H1 (cell line): ENCODE measurements around the gene HIC1. TPM values are rescaled to one million over a fixed set of nuclear protein-coding genes. Genes with fewer than 3 reads are reported as not detected.

Source experiments
- CTCF ChIA-PET: fragments of 300-600 bp; sonication (Branson Sonifier 250); formaldehyde crosslinking; loops from one replicate; lab custom pipeline; 2021; ENCODE audit not compliant: partially characterized antibody; lab: Charles Lee
- POLR2A ChIA-PET: fragments of 300-600 bp; sonication (Branson Sonifier 250); formaldehyde crosslinking; loops from one replicate; lab custom pipeline; 2021; ENCODE audit warnings: inconsistent platforms; ENCODE audit not compliant: partially characterized antibody; lab: Charles Lee
- DNase-seq, 2 experiments: peaks; one replicate each; pipeline versions ENCODE4 v3.0.0 to v3.0.0-alpha.2; 2010 to 2022; ENCODE audit warnings: low spot score in 2 of 2, low read depth in 1 of 2, mixed read lengths in 1 of 2
- FAIRE-seq: peaks from 2 replicates; lab custom pipeline; 2011; peaks lifted over from hg19 to GRCh38; lab: Jason Lieb, UNC
- H2AFZ ChIP-seq: 2 replicates; pipeline ENCODE4 v1.8.1; 2012; ENCODE audit warnings: low read length, inconsistent platforms
- H2AK5ac ChIP-seq: 2 replicates; pipeline ENCODE4 v1.6.1; 2013; ENCODE audit warnings: low read depth, low read length
- H2BK120ac ChIP-seq: replicated peaks from 2 replicates; pipeline ENCODE3; 2013; ENCODE audit warnings: low read depth, low read length, inconsistent platforms
- H2BK12ac ChIP-seq: 2 replicates; pipeline ENCODE4 v1.6.1; 2013; ENCODE audit warnings: low read depth, low read length
- H2BK15ac ChIP-seq: 2 replicates; pipeline ENCODE4 v1.6.1; 2013; ENCODE audit warnings: low read length
- H2BK20ac ChIP-seq: 2 replicates; pipeline ENCODE4 v1.6.1; 2013; ENCODE audit warnings: low read length
- H2BK5ac ChIP-seq: 2 replicates; pipeline ENCODE4 v1.6.1; 2013; ENCODE audit warnings: low read depth, low read length
- H3K14ac ChIP-seq: 2 replicates; pipeline ENCODE4 v1.6.1; 2013; ENCODE audit warnings: inconsistent platforms; ENCODE audit not compliant: insufficient read length
- H3K18ac ChIP-seq: 2 replicates; pipeline ENCODE4 v1.6.1; 2013; ENCODE audit warnings: low read length; ENCODE audit errors: extremely low read depth
- H3K23ac ChIP-seq: 2 replicates; pipeline ENCODE4 v1.6.1; 2013; ENCODE audit warnings: inconsistent platforms; ENCODE audit not compliant: insufficient read length
- H3K23me2 ChIP-seq: 2 replicates; pipeline ENCODE4 v1.6.1; 2013; ENCODE audit warnings: low read depth, low read length
- H3K27ac ChIP-seq: 2 replicates; pipeline ENCODE4 v1.6.1; 2011; ENCODE audit warnings: low read depth, low read length, inconsistent platforms
- H3K27me3 ChIP-seq, 4 experiments: replicated peaks in 1 of 4; 1 replicate in 1 of 4; 2 replicates in 3 of 4; pipeline versions ENCODE4 v1.6.1 to v1.8.1; 2011 to 2013; ENCODE audit warnings: low read length in 3 of 4, mild to moderate bottlenecking in 3 of 4, inconsistent platforms in 2 of 4, mixed read lengths in 2 of 4, moderate library complexity in 1 of 4; ENCODE audit not compliant: control insufficient read depth in 3 of 4, insufficient read depth in 3 of 4; ENCODE audit errors: extremely low read depth in 1 of 4
- H3K36me3 ChIP-seq, 4 experiments: 2 replicates each; pipeline versions ENCODE4 v1.6.1 to v1.8.1; 2011 to 2013; ENCODE audit warnings: mild to moderate bottlenecking in 4 of 4, low read length in 3 of 4, moderate library complexity in 2 of 4, control low read depth in 1 of 4, inconsistent platforms in 1 of 4; ENCODE audit not compliant: insufficient read depth in 4 of 4, control insufficient read depth in 2 of 4
- H3K4ac ChIP-seq: replicated peaks from 2 replicates; pipeline ENCODE3; 2013; ENCODE audit warnings: low read length, low read depth, mixed read lengths, inconsistent platforms; ENCODE audit not compliant: insufficient read length
- H3K4me1 ChIP-seq, 4 experiments: replicated peaks in 1 of 4; 1 replicate in 1 of 4; 2 replicates in 3 of 4; pipeline versions ENCODE4 v1.6.1 to v1.8.1; 2011 to 2013; ENCODE audit warnings: low read length in 3 of 4, inconsistent platforms in 2 of 4, mixed read lengths in 1 of 4; ENCODE audit not compliant: insufficient read depth in 4 of 4, control insufficient read depth in 3 of 4
- H3K4me2 ChIP-seq, 2 experiments: 2 replicates each; pipeline versions ENCODE4 v1.6.1 to v1.8.1; 2011 to 2013; ENCODE audit warnings: low read depth in 2 of 2, low read length in 2 of 2, control low read depth in 1 of 2, inconsistent platforms in 1 of 2, mild to moderate bottlenecking in 1 of 2; ENCODE audit not compliant: insufficient read depth in 1 of 2
- H3K4me3 ChIP-seq, 4 experiments: fragments of 200-600, 300-600 bp in 1 of 4; sonication (generic), shearing (Covaris generic), sonication (Bioruptor Twin) in 1 of 4; 2 replicates each; pipeline versions ENCODE4 v1.5.1 to v1.8.1; 2011 to 2016; ENCODE audit warnings: low read length in 4 of 4, low read depth in 3 of 4, control low read depth in 2 of 4, inconsistent platforms in 2 of 4, mild to moderate bottlenecking in 2 of 4, mixed read lengths in 1 of 4, moderate library complexity in 1 of 4; ENCODE audit not compliant: insufficient read depth in 2 of 4; ENCODE audit errors: extremely low read depth in 1 of 4
- H3K56ac ChIP-seq: replicated peaks from 2 replicates; pipeline ENCODE3; 2013; ENCODE audit warnings: low read depth, mild to moderate bottlenecking, mixed read lengths, low read length, inconsistent platforms; ENCODE audit not compliant: insufficient read length
- H3K79me1 ChIP-seq: 2 replicates; pipeline ENCODE4 v1.6.1; 2013; ENCODE audit warnings: low read depth, low read length, control low read depth
- H3K79me2 ChIP-seq, 2 experiments: 2 replicates each; pipeline versions ENCODE4 v1.6.1 to v1.8.1; 2012 to 2013; ENCODE audit warnings: low read length in 2 of 2, mild to moderate bottlenecking in 2 of 2, inconsistent platforms in 1 of 2; ENCODE audit not compliant: insufficient read depth in 2 of 2, control insufficient read depth in 1 of 2
- H3K9ac ChIP-seq, 4 experiments: replicated peaks in 1 of 4; 1 replicate in 1 of 4; 2 replicates in 3 of 4; pipeline versions ENCODE4 v1.6.1 to v1.8.1; 2011 to 2013; ENCODE audit warnings: low read depth in 3 of 4, low read length in 3 of 4, control low read depth in 2 of 4, mild to moderate bottlenecking in 2 of 4, moderate library complexity in 2 of 4, inconsistent platforms in 1 of 4; ENCODE audit errors: extremely low read depth in 1 of 4
- H3K9me3 ChIP-seq, 2 experiments: 2 replicates each; pipeline versions ENCODE4 v1.6.1 to v1.8.1; 2012 to 2013; ENCODE audit warnings: mild to moderate bottlenecking in 2 of 2, moderate library complexity in 2 of 2, control low read depth in 1 of 2, inconsistent platforms in 1 of 2, low read depth in 1 of 2, low read length in 1 of 2, mixed read lengths in 1 of 2; ENCODE audit not compliant: insufficient read depth in 2 of 2
- H4K20me1 ChIP-seq, 2 experiments: replicated peaks in 1 of 2; 2 replicates each; pipeline versions ENCODE3 to v1.8.1; 2011 to 2013; ENCODE audit warnings: inconsistent platforms in 2 of 2, low read length in 2 of 2, mild to moderate bottlenecking in 1 of 2; ENCODE audit not compliant: insufficient read depth in 2 of 2, control insufficient read depth in 1 of 2
- H4K5ac ChIP-seq: 2 replicates; pipeline ENCODE4 v1.6.1; 2013; ENCODE audit warnings: low read length, low read depth, mixed read lengths, inconsistent platforms; ENCODE audit not compliant: insufficient read length
- H4K8ac ChIP-seq: 2 replicates; pipeline ENCODE4 v1.8.0; 2013; ENCODE audit warnings: mild to moderate bottlenecking, moderate library complexity, low read length, inconsistent platforms; ENCODE audit not compliant: insufficient read depth; ENCODE audit errors: extremely low read depth
- H4K91ac ChIP-seq: replicated peaks from 2 replicates; pipeline ENCODE3; 2013; ENCODE audit warnings: low read length, mixed read lengths, inconsistent platforms; ENCODE audit not compliant: insufficient read length
- ATF3 ChIP-seq: IDR thresholded peaks from 2 replicates; pipeline ENCODE4 v1.6.1; 2011; ENCODE audit warnings: low read depth, mild to moderate bottlenecking, low read length; ENCODE audit not compliant: insufficient read depth
- CEBPB ChIP-seq: IDR thresholded peaks from 2 replicates; pipeline ENCODE4 v1.6.1; 2012; ENCODE audit warnings: low read depth, low read length
- GABPA ChIP-seq: IDR thresholded peaks from 2 replicates; pipeline ENCODE4 v1.6.1; 2011; ENCODE audit warnings: mild to moderate bottlenecking, low read length, moderate library complexity, borderline replicate concordance; ENCODE audit not compliant: insufficient read depth
- NANOG ChIP-seq: IDR thresholded peaks from 2 replicates; pipeline ENCODE4 v1.6.1; 2011; ENCODE audit warnings: low read length, low read depth, mild to moderate bottlenecking, inconsistent platforms; ENCODE audit not compliant: insufficient read depth, poor library complexity, severe bottlenecking
- POLR2AphosphoS5 ChIP-seq: IDR thresholded peaks from 2 replicates; pipeline ENCODE4 v1.6.1; 2011; ENCODE audit warnings: low read depth, low read length
- RAD21 ChIP-seq, 2 experiments: IDR thresholded peaks in 1 of 2; conservative IDR thresholded peaks in 1 of 2; 2 replicates each; pipeline ENCODE4 v1.6.1; 2011; ENCODE audit warnings: low read depth in 2 of 2, low read length in 2 of 2, improper control_type of control experiment in 1 of 2, inconsistent platforms in 1 of 2, mild to moderate bottlenecking in 1 of 2, moderate library complexity in 1 of 2
- SP2 ChIP-seq: IDR thresholded peaks from 2 replicates; pipeline ENCODE4 v1.6.1; 2012; ENCODE audit warnings: mild to moderate bottlenecking, low read length, inconsistent platforms
- TAF7 ChIP-seq: optimal IDR thresholded peaks from 2 replicates; pipeline ENCODE3; 2011; ENCODE audit warnings: low read depth, mild to moderate bottlenecking, inconsistent platforms, low read length, moderate library complexity, borderline replicate concordance
- WGBS, 2 experiments: shearing (Covaris generic) in 1 of 2; methylation state at CpG; one replicate each; pipeline versions ENCODE4 v1.1.6 to v1.1.7; 2013 to 2015; ENCODE audit warnings: low lambda C conversion rate in 2 of 2, mixed read lengths in 2 of 2, inconsistent platforms in 1 of 2, low coverage in 1 of 2, missing lambda C conversion rate in 1 of 2; ENCODE audit not compliant: insufficient replicate concordance in 2 of 2, insufficient coverage in 1 of 2, insufficient read length in 1 of 2; ENCODE audit errors: extremely low coverage in 1 of 2, missing lambda C conversion rate in 1 of 2; 5-methylcytosine and 5-hydroxymethylcytosine counted together
- polyA plus RNA-seq, 7 experiments: library from polyadenylated mRNA; depleted of rRNA in 3 of 7; stranded (reverse) in 5 of 7; unstranded in 2 of 7; fragments of >200 nt in 5 of 7; fragments of 200-250 nt in 2 of 7; gene quantifications; 1 replicate in 5 of 7; 2 replicates in 1 of 7; 4 replicates in 1 of 7; pipeline versions ENCODE4 v1.2.1 to v1.2.3, GENCODE V29; 2011 to 2013; ENCODE audit warnings: missing spikeins in 2 of 7, mixed read lengths in 2 of 7
- total RNA-seq: library from RNA; stranded (reverse); fragmentation: NEBNext Ultra II Directional; extraction: Animal tissue kit (Norgen Biotek cat#: 25700); gene quantifications from 2 replicates; pipeline ENCODE4 v1.2.1, GENCODE V29; 2021
- TF ChIP-seq, protein P1 (sequence below): IDR thresholded peaks from 2 replicates; pipeline ENCODE4 v1.6.1; 2012; ENCODE audit warnings: inconsistent platforms
- TF ChIP-seq, protein P2 (sequence below), 3 experiments: IDR thresholded peaks; 1 replicate in 2 of 3; 2 replicates in 1 of 3; pipeline versions ENCODE4 v1.5.1 to v1.6.1; 2011; ENCODE audit warnings: low read length in 3 of 3, mild to moderate bottlenecking in 3 of 3, inconsistent platforms in 2 of 3, low read depth in 1 of 3, moderate library complexity in 1 of 3; ENCODE audit not compliant: insufficient read depth in 1 of 3; ENCODE audit errors: control extremely low read depth in 1 of 3

Gene HIC1
- total and polyA plus RNA-seq, 2 of the 8 experiments (the other 6 are each of a cell fraction or from before 2014, with no cell fraction given): 0.06 to 0.09 TPM

DNA sequence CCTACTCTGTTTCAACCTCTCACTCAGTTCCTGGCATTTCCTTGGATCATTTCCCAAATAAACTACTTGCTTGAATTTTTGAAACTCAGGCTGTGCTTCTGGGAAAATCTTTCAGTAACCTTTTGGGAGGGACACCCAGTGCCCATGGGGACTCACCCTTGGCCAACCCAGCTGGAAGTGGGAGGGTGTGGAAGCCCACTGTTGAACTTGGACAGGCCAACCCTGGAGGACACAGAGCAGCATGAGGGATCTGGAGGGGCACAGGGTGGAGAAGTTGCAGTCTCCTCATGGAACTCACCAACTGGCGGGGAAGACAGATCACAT lies 40.9 kb upstream of the HIC1 start:
- ChIA-PET CTCF (interaction anchor here (1.1 to 1.7 kb wide), 2 partner anchors 45 to 46 kb away, joined by 3 read pairs; no protein-coding TSS in a partner anchor), POLR2A (interaction anchor here (0.6 to 1.1 kb wide), 2 partner anchors 15 to 243 kb away, joined by 3 read pairs; no protein-coding TSS in a partner anchor)
- Histone ChIP-seq H3K36me3 (no peaks in the 10 kb centered on the region), H3K18ac (no peak overlapping the region), H3K14ac (no peak overlapping the region), H2BK12ac (no peak overlapping the region), H3K4ac (no peak overlapping the region), H3K9ac (no peak overlapping the region), H3K79me2 (no peaks in the 10 kb centered on the region), H3K4me3 (no peak overlapping the region), H4K5ac (no peak overlapping the region), H2BK5ac (no peak overlapping the region), H4K8ac (no peak overlapping the region), H3K27ac (no peak overlapping the region), H3K4me1 (peaks cover 0 to 13% (median 2%) of the 10 kb centered on the region in 4 experiments; a peak in 3 of 7 replicates), H2BK120ac (no peak overlapping the region), H3K27me3 (peaks cover 0 to 15% (median 10%) of the 10 kb centered on the region in 4 experiments; a peak in 3 of 7 replicates), H3K9me3 (no peaks in the 10 kb centered on the region), H3K23ac (no peak overlapping the region), H3K79me1 (no peaks in the 10 kb centered on the region), H3K23me2 (no peaks in the 10 kb centered on the region), H3K4me2 (no peak overlapping the region), H2AFZ (no peak overlapping the region), H4K20me1 (peaks cover 0 to 2% of the 10 kb centered on the region in 2 experiments), H2BK20ac (no peak overlapping the region), H2BK15ac (no peak overlapping the region), H3K56ac (no peak overlapping the region), H2AK5ac (no peak overlapping the region), H4K91ac (no peak overlapping the region)
- FAIRE-seq (no peak), DNase-seq (no peak)
- WGBS, 2 experiments: 77% methylated on average over 1 of the region's 1 CpG; no CpG with 5 or more reads in 1 of the 2 experiments
- TF ChIP-seq CEBPB (no peak), GABPA (no peak), TAF7 (no peak), RAD21 (IDR thresholded peaks at IDR 0.05 in 1 of 2, conservative IDR thresholded peaks at IDR 0.05 in 1 of 2; ENCODE audit: low read depth in 2 of 2, low read length in 2 of 2) (no peak), NANOG (no peak), SP2 (no peak), POLR2AphosphoS5 (no peak), ATF3 (no peak)
- TF ChIP-seq, protein P1, sequence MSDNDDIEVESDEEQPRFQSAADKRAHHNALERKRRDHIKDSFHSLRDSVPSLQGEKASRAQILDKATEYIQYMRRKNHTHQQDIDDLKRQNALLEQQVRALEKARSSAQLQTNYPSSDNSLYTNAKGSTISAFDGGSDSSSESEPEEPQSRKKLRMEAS: no peak
- TF ChIP-seq, protein P2, sequence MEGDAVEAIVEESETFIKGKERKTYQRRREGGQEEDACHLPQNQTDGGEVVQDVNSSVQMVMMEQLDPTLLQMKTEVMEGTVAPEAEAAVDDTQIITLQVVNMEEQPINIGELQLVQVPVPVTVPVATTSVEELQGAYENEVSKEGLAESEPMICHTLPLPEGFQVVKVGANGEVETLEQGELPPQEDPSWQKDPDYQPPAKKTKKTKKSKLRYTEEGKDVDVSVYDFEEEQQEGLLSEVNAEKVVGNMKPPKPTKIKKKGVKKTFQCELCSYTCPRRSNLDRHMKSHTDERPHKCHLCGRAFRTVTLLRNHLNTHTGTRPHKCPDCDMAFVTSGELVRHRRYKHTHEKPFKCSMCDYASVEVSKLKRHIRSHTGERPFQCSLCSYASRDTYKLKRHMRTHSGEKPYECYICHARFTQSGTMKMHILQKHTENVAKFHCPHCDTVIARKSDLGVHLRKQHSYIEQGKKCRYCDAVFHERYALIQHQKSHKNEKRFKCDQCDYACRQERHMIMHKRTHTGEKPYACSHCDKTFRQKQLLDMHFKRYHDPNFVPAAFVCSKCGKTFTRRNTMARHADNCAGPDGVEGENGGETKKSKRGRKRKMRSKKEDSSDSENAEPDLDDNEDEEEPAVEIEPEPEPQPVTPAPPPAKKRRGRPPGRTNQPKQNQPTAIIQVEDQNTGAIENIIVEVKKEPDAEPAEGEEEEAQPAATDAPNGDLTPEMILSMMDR (IDR thresholded peaks at IDR 0.05; ENCODE audit: control extremely low read depth in 1 of 3, insufficient read depth in 1 of 3, low read depth in 1 of 3, low read length in 3 of 3): no peak
